ENCODE data around the gene TMIGD1. TPM values are rescaled to one million over a fixed set of nuclear protein-coding genes. Genes with fewer than 3 reads are reported as not detected.
A peak's percentile ranks its signal among the peaks of the same experiment; 100 is the strongest.

Gene TMIGD1
- total RNA-seq, 1 donor from 2014 or later: not detected

GRCh38 chr17:30278032-30278431, 55.8 kb downstream of the TMIGD1 start:
- Histone ChIP-seq H3K27me3 (ENCODE audit: low read depth) (no peaks in the 10 kb centered on the region), H3K9me3 (replicated peaks) (no peaks in the 10 kb centered on the region), H3K36me3 (peaks cover 78% of the 10 kb centered on the region), H3K4me1 (peaks cover 6% of the 10 kb centered on the region), H3K27ac (replicated peaks) (no peak overlapping the region), H3K4me3 (no peak overlapping the region)
- peak; percentile 66 for TF ChIP-seq CTCF (IDR thresholded peaks at IDR 0.05; ENCODE audit: borderline replicate concordance)
- intact Hi-C loops (cut with micrococcal nuclease): loop anchor here (5.0 kb wide), 1 partner anchor 151 kb away; no protein-coding TSS in a partner anchor
- peak; percentile 20 for DNase-seq

- Histone ChIP-seq H3K27ac (replicated peaks) (no peak overlapping the region), H3K9me3 (replicated peaks) (no peaks in the 10 kb centered on the region), H3K36me3 (peaks cover 79% of the 10 kb centered on the region), H3K4me1 (peaks cover 6% of the 10 kb centered on the region), H3K27me3 (ENCODE audit: low read depth) (no peaks in the 10 kb centered on the region), H3K4me3 (no peak overlapping the region)
- TF ChIP-seq CTCF (IDR thresholded peaks at IDR 0.05; ENCODE audit: borderline replicate concordance): no peak
- no peak for DNase-seq
- intact Hi-C loops (cut with micrococcal nuclease): loop anchor here (5.0 kb wide), 1 partner anchor 149 kb away; no protein-coding TSS in a partner anchor
Observed at GRCh38 chr17:30275911-30276310, 57.9 kb downstream of the TMIGD1 start.

GRCh38 chr17:30274887-30275286, 59.0 kb downstream of the TMIGD1 start:
- intact Hi-C loops (cut with micrococcal nuclease): loop anchor here (5.0 kb wide), 1 partner anchor 148 kb away; no protein-coding TSS in a partner anchor
- Histone ChIP-seq H3K4me1 (peaks cover 6% of the 10 kb centered on the region), H3K4me3 (no peak overlapping the region), H3K36me3 (peaks cover 79% of the 10 kb centered on the region), H3K27ac (replicated peaks) (no peak overlapping the region), H3K27me3 (ENCODE audit: low read depth) (no peaks in the 10 kb centered on the region), H3K9me3 (replicated peaks) (no peaks in the 10 kb centered on the region)
- DNase-seq: no peak
- TF ChIP-seq CTCF (IDR thresholded peaks at IDR 0.05; ENCODE audit: borderline replicate concordance): no peak

GRCh38 chr17:30273373-30273772, 60.5 kb downstream of the TMIGD1 start:
- no peaks in the 10 kb centered on the region for H3K27me3 ChIP-seq (ENCODE audit: low read depth)
- H3K4me3 ChIP-seq: no peak overlapping the region
- no peak overlapping the region for H3K27ac ChIP-seq (replicated peaks)
- H3K36me3 ChIP-seq: peaks cover 79% of the 10 kb centered on the region
- no peak for DNase-seq
- no peak for TF ChIP-seq CTCF (IDR thresholded peaks at IDR 0.05; ENCODE audit: borderline replicate concordance)
- no peaks in the 10 kb centered on the region for H3K9me3 ChIP-seq (replicated peaks)
- intact Hi-C loops (cut with micrococcal nuclease): no loop called here
- peaks cover 6% of the 10 kb centered on the region for H3K4me1 ChIP-seq

- no peak overlapping the region for H3K4me3 ChIP-seq
- DNase-seq: no peak
- intact Hi-C loops (cut with micrococcal nuclease): no loop called here
- H3K27ac ChIP-seq (replicated peaks): no peak overlapping the region
- no peaks in the 10 kb centered on the region for H3K4me1 ChIP-seq
- no peak for TF ChIP-seq CTCF (IDR thresholded peaks at IDR 0.05; ENCODE audit: borderline replicate concordance)
- no peaks in the 10 kb centered on the region for H3K9me3 ChIP-seq (replicated peaks)
- peaks cover 86% of the 10 kb centered on the region for H3K36me3 ChIP-seq
- no peaks in the 10 kb centered on the region for H3K27me3 ChIP-seq (ENCODE audit: low read depth)
Observed at GRCh38 chr17:30271102-30271501, 62.8 kb downstream of the TMIGD1 start.
